ENCODE data around the gene LARGE1.

Gene LARGE1

GRCh38 chr22:33781411-33781810 is 138.9 kb downstream of the LARGE1 start:
- no peak for DNase-seq (ENCODE audit: low read depth in 1 of 2, low spot score in 1 of 2)
- H3K27me3 ChIP-seq (ENCODE audit: insufficient read depth, poor library complexity, severe bottlenecking), result no peaks in the 10 kb centered on the region
- H3K4me3 ChIP-seq (replicated peaks; ENCODE audit: insufficient read depth, low read length), result no peak overlapping the region
- TF ChIP-seq, protein P1, sequence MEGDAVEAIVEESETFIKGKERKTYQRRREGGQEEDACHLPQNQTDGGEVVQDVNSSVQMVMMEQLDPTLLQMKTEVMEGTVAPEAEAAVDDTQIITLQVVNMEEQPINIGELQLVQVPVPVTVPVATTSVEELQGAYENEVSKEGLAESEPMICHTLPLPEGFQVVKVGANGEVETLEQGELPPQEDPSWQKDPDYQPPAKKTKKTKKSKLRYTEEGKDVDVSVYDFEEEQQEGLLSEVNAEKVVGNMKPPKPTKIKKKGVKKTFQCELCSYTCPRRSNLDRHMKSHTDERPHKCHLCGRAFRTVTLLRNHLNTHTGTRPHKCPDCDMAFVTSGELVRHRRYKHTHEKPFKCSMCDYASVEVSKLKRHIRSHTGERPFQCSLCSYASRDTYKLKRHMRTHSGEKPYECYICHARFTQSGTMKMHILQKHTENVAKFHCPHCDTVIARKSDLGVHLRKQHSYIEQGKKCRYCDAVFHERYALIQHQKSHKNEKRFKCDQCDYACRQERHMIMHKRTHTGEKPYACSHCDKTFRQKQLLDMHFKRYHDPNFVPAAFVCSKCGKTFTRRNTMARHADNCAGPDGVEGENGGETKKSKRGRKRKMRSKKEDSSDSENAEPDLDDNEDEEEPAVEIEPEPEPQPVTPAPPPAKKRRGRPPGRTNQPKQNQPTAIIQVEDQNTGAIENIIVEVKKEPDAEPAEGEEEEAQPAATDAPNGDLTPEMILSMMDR (IDR thresholded peaks at IDR 0.05; ENCODE audit: insufficient read depth, low read length), result no peak
- TF ChIP-seq SPI1 (IDR thresholded peaks at IDR 0.05; ENCODE audit: borderline replicate concordance, low read depth) (no peak), POLR2AphosphoS5 (IDR thresholded peaks at IDR 0.05; ENCODE audit: low read depth) (no peak), GABPA (IDR thresholded peaks at IDR 0.05; ENCODE audit: low read depth) (no peak)
- TF ChIP-seq, protein P2, sequence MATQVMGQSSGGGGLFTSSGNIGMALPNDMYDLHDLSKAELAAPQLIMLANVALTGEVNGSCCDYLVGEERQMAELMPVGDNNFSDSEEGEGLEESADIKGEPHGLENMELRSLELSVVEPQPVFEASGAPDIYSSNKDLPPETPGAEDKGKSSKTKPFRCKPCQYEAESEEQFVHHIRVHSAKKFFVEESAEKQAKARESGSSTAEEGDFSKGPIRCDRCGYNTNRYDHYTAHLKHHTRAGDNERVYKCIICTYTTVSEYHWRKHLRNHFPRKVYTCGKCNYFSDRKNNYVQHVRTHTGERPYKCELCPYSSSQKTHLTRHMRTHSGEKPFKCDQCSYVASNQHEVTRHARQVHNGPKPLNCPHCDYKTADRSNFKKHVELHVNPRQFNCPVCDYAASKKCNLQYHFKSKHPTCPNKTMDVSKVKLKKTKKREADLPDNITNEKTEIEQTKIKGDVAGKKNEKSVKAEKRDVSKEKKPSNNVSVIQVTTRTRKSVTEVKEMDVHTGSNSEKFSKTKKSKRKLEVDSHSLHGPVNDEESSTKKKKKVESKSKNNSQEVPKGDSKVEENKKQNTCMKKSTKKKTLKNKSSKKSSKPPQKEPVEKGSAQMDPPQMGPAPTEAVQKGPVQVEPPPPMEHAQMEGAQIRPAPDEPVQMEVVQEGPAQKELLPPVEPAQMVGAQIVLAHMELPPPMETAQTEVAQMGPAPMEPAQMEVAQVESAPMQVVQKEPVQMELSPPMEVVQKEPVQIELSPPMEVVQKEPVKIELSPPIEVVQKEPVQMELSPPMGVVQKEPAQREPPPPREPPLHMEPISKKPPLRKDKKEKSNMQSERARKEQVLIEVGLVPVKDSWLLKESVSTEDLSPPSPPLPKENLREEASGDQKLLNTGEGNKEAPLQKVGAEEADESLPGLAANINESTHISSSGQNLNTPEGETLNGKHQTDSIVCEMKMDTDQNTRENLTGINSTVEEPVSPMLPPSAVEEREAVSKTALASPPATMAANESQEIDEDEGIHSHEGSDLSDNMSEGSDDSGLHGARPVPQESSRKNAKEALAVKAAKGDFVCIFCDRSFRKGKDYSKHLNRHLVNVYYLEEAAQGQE (IDR thresholded peaks at IDR 0.05; ENCODE audit: insufficient replicate concordance, low read depth), result no peak
- no peak overlapping the region for H3K27ac ChIP-seq (replicated peaks)

GRCh38 chr22:33780531-33781136 is 139.6 kb downstream of the LARGE1 start:
- H3K27ac ChIP-seq (replicated peaks), result no peak overlapping the region
- H3K27me3 ChIP-seq (ENCODE audit: insufficient read depth, poor library complexity, severe bottlenecking), result no peaks in the 10 kb centered on the region
- DNase-seq (ENCODE audit: low read depth in 1 of 2, low spot score in 1 of 2), result no peak
- TF ChIP-seq POLR2AphosphoS5 (IDR thresholded peaks at IDR 0.05; ENCODE audit: low read depth) (no peak), SPI1 (IDR thresholded peaks at IDR 0.05; ENCODE audit: borderline replicate concordance, low read depth) (no peak), GABPA (IDR thresholded peaks at IDR 0.05; ENCODE audit: low read depth) (no peak)
- TF ChIP-seq, protein P1 (IDR thresholded peaks at IDR 0.05; ENCODE audit: insufficient read depth, low read length), result no peak
- TF ChIP-seq, protein P2 (IDR thresholded peaks at IDR 0.05; ENCODE audit: insufficient replicate concordance, low read depth), result no peak
- no peak overlapping the region for H3K4me3 ChIP-seq (replicated peaks; ENCODE audit: insufficient read depth, low read length)

- Histone ChIP-seq H3K4me3 (replicated peaks; ENCODE audit: insufficient read depth, low read length) (no peak overlapping the region), H3K27me3 (ENCODE audit: insufficient read depth, poor library complexity, severe bottlenecking) (no peaks in the 10 kb centered on the region), H3K27ac (replicated peaks) (no peak overlapping the region)
- TF ChIP-seq SPI1 (IDR thresholded peaks at IDR 0.05; ENCODE audit: borderline replicate concordance, low read depth) (no peak), POLR2AphosphoS5 (IDR thresholded peaks at IDR 0.05; ENCODE audit: low read depth) (no peak), GABPA (IDR thresholded peaks at IDR 0.05; ENCODE audit: low read depth) (no peak)
- TF ChIP-seq, protein P2 (IDR thresholded peaks at IDR 0.05; ENCODE audit: insufficient replicate concordance, low read depth), result no peak
- TF ChIP-seq, protein P1 (IDR thresholded peaks at IDR 0.05; ENCODE audit: insufficient read depth, low read length), result no peak
- no peak for DNase-seq (ENCODE audit: low read depth in 1 of 2, low spot score in 1 of 2)
Measured at GRCh38 chr22:33779243-33779642, 141.0 kb downstream of the LARGE1 start.
